Endothelial cell (in vitro differentiated cells): Measurements from ENCODE around the gene ACSL4. TPM values are rescaled to one million over a fixed set of nuclear protein-coding genes. Genes with fewer than 3 reads are reported as not detected.

ENCODE experiments used
- DNase-seq: peaks from one replicate; pipeline ENCODE4 v3.0.0; 2021; ENCODE audit warnings: low spot score
- H3K27ac Mint-ChIP-seq: one replicate; pipeline ENCODE4 v1.8.0; 2021; ENCODE audit warnings: mixed read lengths, inconsistent platforms; ENCODE audit not compliant: unreplicated experiment
- H3K27me3 Mint-ChIP-seq: one replicate; pipeline ENCODE4 v1.8.0; 2021; ENCODE audit warnings: mild to moderate bottlenecking, moderate library complexity, mixed read lengths, inconsistent platforms; ENCODE audit not compliant: unreplicated experiment
- H3K36me3 Mint-ChIP-seq: one replicate; pipeline ENCODE4 v1.8.0; 2021; ENCODE audit warnings: mild to moderate bottlenecking, low read depth, mixed read lengths, inconsistent platforms; ENCODE audit not compliant: unreplicated experiment
- H3K4me1 Mint-ChIP-seq: one replicate; pipeline ENCODE4 v1.8.0; 2021; ENCODE audit warnings: mild to moderate bottlenecking, mixed read lengths, inconsistent platforms; ENCODE audit not compliant: unreplicated experiment
- H3K4me3 Mint-ChIP-seq: one replicate; pipeline ENCODE4 v1.8.0; 2021; ENCODE audit warnings: mild to moderate bottlenecking, mixed read lengths, inconsistent platforms; ENCODE audit not compliant: unreplicated experiment
- H3K9me3 Mint-ChIP-seq: one replicate; pipeline ENCODE4 v1.8.0; 2021; ENCODE audit warnings: mixed read lengths, inconsistent platforms; ENCODE audit not compliant: unreplicated experiment
- CTCF ChIP-seq: fragments of 200-600 bp; sonication (generic); IDR thresholded peaks from one replicate; pipeline ENCODE4 v1.5.0; 2021; ENCODE audit warnings: antibody characterized with exemption; ENCODE audit not compliant: unreplicated experiment
- total RNA-seq: library from RNA; stranded (reverse); fragmentation: NEBNext Ultra II Directional; extraction: Animal tissue kit (Norgen Biotek cat#: 25700); gene quantifications from one replicate; pipeline ENCODE4 v1.2.1, GENCODE V29; 2021; ENCODE audit not compliant: unreplicated experiment

Gene ACSL4
- total RNA-seq, 1 donor from 2014 or later, result 33.2 TPM

- TF ChIP-seq CTCF, result no peak
- H3K27me3 Mint-ChIP-seq, result peaks cover 3% of the 10 kb centered on the region
- H3K27ac Mint-ChIP-seq, result no peak overlapping the region
- no peaks in the 10 kb centered on the region for H3K4me1 Mint-ChIP-seq
- no peaks in the 10 kb centered on the region for H3K9me3 Mint-ChIP-seq
- H3K4me3 Mint-ChIP-seq, result no peak overlapping the region
- H3K36me3 Mint-ChIP-seq, result no peaks in the 10 kb centered on the region
- no peak for DNase-seq
Observed at GRCh38 chrX:109774706-109775105, 41.6 kb upstream of the ACSL4 start.

- Mint-ChIP-seq H3K9me3 (no peaks in the 10 kb centered on the region), H3K4me3 (no peak overlapping the region), H3K36me3 (no peaks in the 10 kb centered on the region), H3K27ac (no peak overlapping the region), H3K27me3 (peaks cover 3% of the 10 kb centered on the region), H3K4me1 (no peaks in the 10 kb centered on the region)
- DNase-seq, result no peak
- no peak for TF ChIP-seq CTCF
Observed at GRCh38 chrX:109774136-109774535, 41.1 kb upstream of the ACSL4 start.

- no peak overlapping the region for H3K27ac Mint-ChIP-seq
- peaks cover 3% of the 10 kb centered on the region for H3K27me3 Mint-ChIP-seq
- H3K9me3 Mint-ChIP-seq, result no peaks in the 10 kb centered on the region
- H3K4me3 Mint-ChIP-seq, result no peak overlapping the region
- no peak for TF ChIP-seq CTCF
- H3K4me1 Mint-ChIP-seq, result no peaks in the 10 kb centered on the region
- no peaks in the 10 kb centered on the region for H3K36me3 Mint-ChIP-seq
- no peak for DNase-seq
Observed at GRCh38 chrX:109773374-109773773, 40.3 kb upstream of the ACSL4 start.

- H3K36me3 Mint-ChIP-seq, result no peaks in the 10 kb centered on the region
- no peak for TF ChIP-seq CTCF
- H3K4me3 Mint-ChIP-seq, result no peak overlapping the region
- peaks cover 3% of the 10 kb centered on the region for H3K27me3 Mint-ChIP-seq
- H3K9me3 Mint-ChIP-seq, result no peaks in the 10 kb centered on the region
- no peak for DNase-seq
- H3K27ac Mint-ChIP-seq, result no peak overlapping the region
- H3K4me1 Mint-ChIP-seq, result no peaks in the 10 kb centered on the region
Observed at GRCh38 chrX:109770780-109771179, 37.7 kb upstream of the ACSL4 start.

GRCh38 chrX:109760922-109761250 lies 27.8 kb upstream of the ACSL4 start:
- TF ChIP-seq CTCF, result no peak
- no peak for DNase-seq
- H3K27me3 Mint-ChIP-seq, result no peaks in the 10 kb centered on the region
- H3K4me1 Mint-ChIP-seq, result peaks cover 4% of the 10 kb centered on the region
- H3K36me3 Mint-ChIP-seq, result no peaks in the 10 kb centered on the region
- H3K27ac Mint-ChIP-seq, result no peak overlapping the region
- no peak overlapping the region for H3K4me3 Mint-ChIP-seq
- H3K9me3 Mint-ChIP-seq, result no peaks in the 10 kb centered on the region
